T-helper 2 cell treated with Interferon-gamma antibody and Interleukin-4, amounts not matched to agents 100 ng/mL and 5 ng/mL, for 36 hours (primary cell): Measurements from ENCODE around the gene GRIK4. TPM values are rescaled to one million over a fixed set of nuclear protein-coding genes. Genes with fewer than 3 reads are reported as not detected.

Experiments used
- intact Hi-C: fragments of 100-400 bp; cut with micrococcal nuclease; formaldehyde crosslinking; loops from one replicate; pipeline ENCODE4 v1.15.1; 2023
- total RNA-seq: library from RNA; stranded (reverse); gene quantifications from 2 replicates; pipeline ENCODE4 v1.2.3, GENCODE V29; 2022

Gene GRIK4
- total RNA-seq, 1 donor from 2014 or later, result not detected

GRCh38 chr11:120873966-120874735 is 362.6 kb downstream of the GRIK4 start:
- intact Hi-C loops, result no loop called here

- intact Hi-C loops, result no loop called here
Measured at GRCh38 chr11:120875986-120876385, 364.4 kb downstream of the GRIK4 start.

GRCh38 chr11:120877746-120878365 is 366.3 kb downstream of the GRIK4 start:
- intact Hi-C loops, result no loop called here

- intact Hi-C loops, result no loop called here
Measured at GRCh38 chr11:120878781-120879180, 367.2 kb downstream of the GRIK4 start.

GRCh38 chr11:120880498-120881175 is 369.1 kb downstream of the GRIK4 start:
- intact Hi-C loops, result no loop called here

GRCh38 chr11:120881596-120881995 is 370.0 kb downstream of the GRIK4 start:
- intact Hi-C loops, result no loop called here

- intact Hi-C loops, result no loop called here
Measured at GRCh38 chr11:120882175-120882574, 370.6 kb downstream of the GRIK4 start.

- intact Hi-C loops, result no loop called here
Measured at GRCh38 chr11:120883404-120884080, 372.0 kb downstream of the GRIK4 start.

GRCh38 chr11:120884154-120885020 is 372.8 kb downstream of the GRIK4 start:
- intact Hi-C loops, result no loop called here

- intact Hi-C loops, result no loop called here
Measured at GRCh38 chr11:120890609-120891320, 379.2 kb downstream of the GRIK4 start.

- intact Hi-C loops, result no loop called here
Measured at GRCh38 chr11:120893440-120894201, 382.1 kb downstream of the GRIK4 start.

- intact Hi-C loops, result no loop called here
Measured at GRCh38 chr11:120894202-120894985, 382.8 kb downstream of the GRIK4 start.

- intact Hi-C loops, result no loop called here
Measured at GRCh38 chr11:120896687-120897086, 385.1 kb downstream of the GRIK4 start.

GRCh38 chr11:120898568-120898967 is 387.0 kb downstream of the GRIK4 start:
- intact Hi-C loops, result no loop called here

GRCh38 chr11:120899720-120900119 is 388.2 kb downstream of the GRIK4 start:
- intact Hi-C loops, result no loop called here

GRCh38 chr11:120900643-120901042 is 389.1 kb downstream of the GRIK4 start:
- intact Hi-C loops, result no loop called here

- intact Hi-C loops, result no loop called here
Measured at GRCh38 chr11:120903686-120904085, 392.1 kb downstream of the GRIK4 start.

- intact Hi-C loops, result no loop called here
Measured at GRCh38 chr11:120904116-120904515, 392.6 kb downstream of the GRIK4 start.

- intact Hi-C loops, result no loop called here
Measured at GRCh38 chr11:120906766-120907165, 395.2 kb downstream of the GRIK4 start.
